KMS-11 (cell line): Measurements from ENCODE around the gene SLC22A25.
A peak's percentile ranks its signal among the peaks of the same experiment; 100 is the strongest.

ENCODE experiments used
- H2AFZ ChIP-seq: fragments of 200-600 bp; sonication (generic); 2 replicates; pipeline ENCODE4 v1.6.1; 2016; ENCODE audit warnings: antibody characterized with exemption, mixed run types, low read depth
- H3K27ac ChIP-seq: fragments of 200-600 bp; sonication (generic); 2 replicates; pipeline ENCODE4 v1.6.1; 2016; ENCODE audit warnings: mild to moderate bottlenecking, mixed run types
- H3K27me3 ChIP-seq: fragments of 200-600 bp; sonication (generic); 2 replicates; pipeline ENCODE4 v1.6.1; 2017; ENCODE audit warnings: mild to moderate bottlenecking, low read depth, mixed run types, moderate library complexity; ENCODE audit not compliant: insufficient read depth
- H3K36me3 ChIP-seq: fragments of 200-600 bp; sonication (generic); 2 replicates; pipeline ENCODE4 v1.6.1; 2017; ENCODE audit warnings: mild to moderate bottlenecking, mixed run types; ENCODE audit not compliant: insufficient read depth
- H3K4me1 ChIP-seq: fragments of 200-600 bp; sonication (generic); 2 replicates; pipeline ENCODE4 v1.6.1; 2016; ENCODE audit warnings: mild to moderate bottlenecking, low read depth, mixed run types; ENCODE audit not compliant: poor library complexity, severe bottlenecking
- H3K4me2 ChIP-seq: fragments of 200-600 bp; sonication (generic); 2 replicates; pipeline ENCODE4 v1.7.0; 2016; ENCODE audit warnings: mild to moderate bottlenecking, mixed run types
- H3K4me3 ChIP-seq: fragments of 200-600 bp; sonication (generic); IDR thresholded peaks from 2 replicates; pipeline ENCODE4 v1.6.1; 2017; ENCODE audit warnings: low read depth, low read length, mixed read lengths; ENCODE audit not compliant: insufficient read depth
- H3K79me2 ChIP-seq: fragments of 200-600 bp; sonication (generic); 2 replicates; pipeline ENCODE4 v1.6.1; 2016; ENCODE audit warnings: low read depth, mixed run types; ENCODE audit not compliant: insufficient read depth
- H3K9ac ChIP-seq: fragments of 200-600 bp; sonication (generic); 2 replicates; pipeline ENCODE4 v1.6.1; 2016; ENCODE audit warnings: mild to moderate bottlenecking, mixed run types
- H4K20me1 ChIP-seq: fragments of 200-600 bp; sonication (generic); 2 replicates; pipeline ENCODE4 v1.6.1; 2016; ENCODE audit warnings: mild to moderate bottlenecking, mixed run types; ENCODE audit not compliant: insufficient read depth
- TF ChIP-seq, protein P1 (sequence below): fragments of 200-600 bp; sonication (generic); conservative IDR thresholded peaks from 2 replicates; pipeline ENCODE4 v1.6.1; 2017; ENCODE audit warnings: low read depth, mild to moderate bottlenecking, antibody characterized with exemption, low read length, moderate library complexity, mixed read lengths

SLC22A25 gene

DNA sequence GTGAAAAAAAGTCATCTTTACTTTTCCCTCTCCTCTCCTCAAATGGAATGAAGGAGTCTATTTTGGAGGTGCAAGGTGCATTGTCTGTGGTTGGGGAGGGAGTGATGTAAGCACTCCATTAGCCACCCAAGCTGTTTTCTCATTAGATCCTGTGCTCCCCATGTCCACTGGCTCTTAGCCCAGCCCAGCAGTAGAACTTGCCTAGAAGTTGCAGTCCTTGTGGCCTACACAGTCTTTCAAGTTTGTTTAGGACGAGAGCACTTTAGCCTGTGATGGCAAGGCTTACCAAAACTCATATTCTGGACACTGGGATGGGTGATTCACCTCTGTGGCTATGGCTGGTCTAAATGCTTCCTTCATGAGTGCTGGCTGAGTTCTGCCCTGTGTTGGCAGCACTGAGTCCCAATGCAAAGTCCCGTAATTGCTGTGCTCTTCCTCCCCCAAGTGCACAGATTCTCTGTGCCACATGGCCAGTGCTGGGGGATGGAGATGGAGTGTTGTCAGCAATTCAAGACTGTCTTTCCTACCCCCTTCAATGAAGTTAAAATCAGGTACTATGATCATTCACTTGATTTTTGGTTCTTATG is 15.8 kb downstream of the SLC22A25 start:
- no peaks in the 10 kb centered on the region for H3K36me3 ChIP-seq
- no peaks in the 10 kb centered on the region for H3K27me3 ChIP-seq
- no peak overlapping the region for H3K4me3 ChIP-seq
- H3K4me1 ChIP-seq = no peaks in the 10 kb centered on the region
- TF ChIP-seq, protein P1, sequence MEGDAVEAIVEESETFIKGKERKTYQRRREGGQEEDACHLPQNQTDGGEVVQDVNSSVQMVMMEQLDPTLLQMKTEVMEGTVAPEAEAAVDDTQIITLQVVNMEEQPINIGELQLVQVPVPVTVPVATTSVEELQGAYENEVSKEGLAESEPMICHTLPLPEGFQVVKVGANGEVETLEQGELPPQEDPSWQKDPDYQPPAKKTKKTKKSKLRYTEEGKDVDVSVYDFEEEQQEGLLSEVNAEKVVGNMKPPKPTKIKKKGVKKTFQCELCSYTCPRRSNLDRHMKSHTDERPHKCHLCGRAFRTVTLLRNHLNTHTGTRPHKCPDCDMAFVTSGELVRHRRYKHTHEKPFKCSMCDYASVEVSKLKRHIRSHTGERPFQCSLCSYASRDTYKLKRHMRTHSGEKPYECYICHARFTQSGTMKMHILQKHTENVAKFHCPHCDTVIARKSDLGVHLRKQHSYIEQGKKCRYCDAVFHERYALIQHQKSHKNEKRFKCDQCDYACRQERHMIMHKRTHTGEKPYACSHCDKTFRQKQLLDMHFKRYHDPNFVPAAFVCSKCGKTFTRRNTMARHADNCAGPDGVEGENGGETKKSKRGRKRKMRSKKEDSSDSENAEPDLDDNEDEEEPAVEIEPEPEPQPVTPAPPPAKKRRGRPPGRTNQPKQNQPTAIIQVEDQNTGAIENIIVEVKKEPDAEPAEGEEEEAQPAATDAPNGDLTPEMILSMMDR = no peak
- no peaks in the 10 kb centered on the region for H4K20me1 ChIP-seq
- H3K27ac ChIP-seq = no peak overlapping the region
- no peaks in the 10 kb centered on the region for H3K79me2 ChIP-seq
- no peak overlapping the region for H3K4me2 ChIP-seq
- H2AFZ ChIP-seq = no peak overlapping the region
- no peak overlapping the region for H3K9ac ChIP-seq

- no peaks in the 10 kb centered on the region for H4K20me1 ChIP-seq
- H2AFZ ChIP-seq = no peak overlapping the region
- H3K4me2 ChIP-seq = no peak overlapping the region
- H3K36me3 ChIP-seq = no peaks in the 10 kb centered on the region
- H3K79me2 ChIP-seq = no peaks in the 10 kb centered on the region
- H3K27me3 ChIP-seq = no peaks in the 10 kb centered on the region
- no peak overlapping the region for H3K9ac ChIP-seq
- TF ChIP-seq, protein P1 = no peak
- H3K4me1 ChIP-seq = no peaks in the 10 kb centered on the region
- H3K4me3 ChIP-seq = no peak overlapping the region
- H3K27ac ChIP-seq = no peak overlapping the region
These were observed 16.8 kb downstream of the SLC22A25 start for GRCh38 chr11:63226488-63227114.

- H3K79me2 ChIP-seq = no peaks in the 10 kb centered on the region
- H3K27ac ChIP-seq = no peak overlapping the region
- no peaks in the 10 kb centered on the region for H3K27me3 ChIP-seq
- H3K4me3 ChIP-seq = no peak overlapping the region
- no peak overlapping the region for H3K4me2 ChIP-seq
- H3K4me1 ChIP-seq = no peaks in the 10 kb centered on the region
- no peaks in the 10 kb centered on the region for H3K36me3 ChIP-seq
- TF ChIP-seq, protein P1 = no peak
- no peaks in the 10 kb centered on the region for H4K20me1 ChIP-seq
- no peak overlapping the region for H3K9ac ChIP-seq
- H2AFZ ChIP-seq = no peak overlapping the region
These were observed 29.3 kb downstream of the SLC22A25 start for GRCh38 chr11:63214093-63214492.

GRCh38 chr11:63212742-63213141 is 30.7 kb downstream of the SLC22A25 start:
- H3K79me2 ChIP-seq = no peaks in the 10 kb centered on the region
- H4K20me1 ChIP-seq = no peaks in the 10 kb centered on the region
- H3K4me3 ChIP-seq = no peak overlapping the region
- no peak overlapping the region for H2AFZ ChIP-seq
- TF ChIP-seq, protein P1 = peak; percentile 72
- no peak overlapping the region for H3K4me2 ChIP-seq
- no peaks in the 10 kb centered on the region for H3K36me3 ChIP-seq
- H3K27me3 ChIP-seq = no peaks in the 10 kb centered on the region
- no peak overlapping the region for H3K9ac ChIP-seq
- H3K4me1 ChIP-seq = no peaks in the 10 kb centered on the region
- H3K27ac ChIP-seq = no peak overlapping the region
